ENCODE data around the gene PPIL3. TPM values are rescaled to one million over a fixed set of nuclear protein-coding genes. Genes with fewer than 3 reads are reported as not detected.

Gene PPIL3
- total and polyA plus RNA-seq, 2 donors (not counting 3 experiments of a cell fraction or from before 2014, with no cell fraction given): 25.0 to 27.1 TPM

DNA sequence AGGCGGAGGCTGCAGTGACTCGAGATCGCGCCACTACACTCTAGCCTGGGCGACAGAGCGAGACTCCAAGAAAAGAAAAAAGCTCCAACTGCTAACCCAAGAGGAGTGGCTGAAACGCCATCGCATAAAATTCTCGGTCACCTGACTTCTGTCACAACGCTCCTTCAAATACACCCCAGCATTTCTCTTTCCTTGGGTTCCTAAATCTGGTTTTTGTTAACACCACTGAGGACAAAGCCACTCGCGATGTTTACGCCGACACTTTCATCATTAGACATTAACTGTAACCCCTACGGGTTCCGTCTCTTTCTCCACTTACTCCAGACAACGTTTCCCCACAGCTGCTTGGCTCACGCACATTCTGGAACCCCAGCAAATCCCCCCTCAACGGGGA is 25.1 kb downstream of the PPIL3 start:
- Histone ChIP-seq H3K79me2 (ENCODE audit: control insufficient read depth, insufficient read depth, low read length) (peaks cover 56% of the 10 kb centered on the region), H3K9me1 (replicated peaks; ENCODE audit: control insufficient read depth, extremely low read depth, insufficient read depth, low read length) (no peaks in the 10 kb centered on the region), H3K4me1 (ENCODE audit: control insufficient read depth, extremely low read depth, insufficient read depth, low read length) (peaks cover 26% of the 10 kb centered on the region), H3K27me3 (ENCODE audit: control insufficient read depth in 2 of 2, insufficient read depth in 2 of 2, low read length in 2 of 2) (no peaks in the 10 kb centered on the region), H3K9ac (replicated peaks; ENCODE audit: extremely low read depth, insufficient read depth, low read length) (peak overlapping the region; percentile 100), H3K9me3 (replicated peaks; ENCODE audit: control insufficient read depth, insufficient read depth, low read length) (no peaks in the 10 kb centered on the region), H3K4me2 (ENCODE audit: insufficient read depth, low read length) (peak overlapping the region; percentile 99), H3K27ac (ENCODE audit: insufficient read depth, low read depth, low read length) (peak overlapping the region; percentile 88), H3K4me3 (replicated peaks in 1 of 3; ENCODE audit: insufficient read depth in 1 of 3, low read depth in 1 of 3, low read length in 3 of 3) (peak overlapping the region; percentile 90 to 99 (median 91)), H3K36me3 (ENCODE audit: control insufficient read depth in 2 of 2, extremely low read depth in 1 of 2, insufficient read depth in 2 of 2, low read length in 2 of 2) (peaks cover 5 to 7% of the 10 kb centered on the region in 2 experiments), H2AFZ (ENCODE audit: low read depth, low read length) (no peak overlapping the region), H4K20me1 (replicated peaks; ENCODE audit: control insufficient read depth, extremely low read depth, insufficient read depth, low read length) (peaks cover 14% of the 10 kb centered on the region)
- no peak for DNase-seq (ENCODE audit: low read depth, low spot score)
- peak; percentile 63 for FAIRE-seq
- dilution Hi-C loops (cut with MboI; ENCODE audit: extremely low pct_ligation_motif_present, low sequenced_read_pairs) (no loop called here), intact Hi-C loops (cut with micrococcal nuclease) (loop anchor here (1.0 to 5.0 kb wide), 6 partner anchors 26 to 150 kb away; partner anchors contain the start of genes BZW1, NIF3L1 and PPIL3)
- ChIA-PET POLR2A (interaction anchor here (1.1 to 2.0 kb wide), 3 partner anchors 26 to 319 kb away, joined by 4 to 11 read pairs (median 6); partner anchors contain the start of genes CASP10, NIF3L1 and PPIL3), CTCF (interaction anchor here (1.0 to 1.4 kb wide), 4 partner anchors 11 to 205 kb away, joined by 3 to 6 read pairs (median 4); partner anchors contain the start of genes NIF3L1 and PPIL3)
- BruUV-seq (replicated peaks): no TSS peak
- TF ChIP-seq POLR2A (IDR thresholded peaks at IDR 0.05; ENCODE audit: low read depth, low read length) (peak; percentile 17), FOS (IDR thresholded peaks at IDR 0.05; ENCODE audit: borderline replicate concordance, insufficient read depth, low read length) (no peak)

DNA sequence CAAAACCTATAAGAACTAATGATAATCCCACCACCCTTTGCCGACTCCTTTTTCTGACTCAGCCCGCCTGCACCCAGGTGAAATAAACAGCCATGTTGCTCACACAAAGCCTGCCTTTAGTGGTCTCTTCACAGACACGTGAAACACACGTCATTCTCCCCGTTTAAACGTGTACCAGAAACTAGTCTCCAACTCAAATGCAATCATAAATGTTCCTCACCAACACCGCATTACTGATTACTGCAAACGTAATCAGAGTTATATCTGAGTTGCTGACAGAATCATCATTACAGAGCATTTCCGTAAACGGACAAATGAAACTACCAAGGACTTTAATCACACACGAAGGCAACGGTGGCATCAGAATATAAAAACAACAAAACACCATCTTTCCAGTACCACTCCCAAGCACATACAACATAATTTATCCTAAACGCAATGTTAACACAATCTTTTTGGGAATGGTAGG is 26.3 kb downstream of the PPIL3 start:
- DNase-seq (ENCODE audit: low read depth, low spot score): peak; percentile 73
- TF ChIP-seq GATA2 (IDR thresholded peaks at IDR 0.05; ENCODE audit: insufficient read depth, insufficient read length, low read depth, low read length) (peak; percentile 15), FOS (IDR thresholded peaks at IDR 0.05; ENCODE audit: borderline replicate concordance, insufficient read depth, low read length) (no peak)
- Histone ChIP-seq H3K4me1 (ENCODE audit: control insufficient read depth, extremely low read depth, insufficient read depth, low read length) (peaks cover 26% of the 10 kb centered on the region), H3K9me1 (replicated peaks; ENCODE audit: control insufficient read depth, extremely low read depth, insufficient read depth, low read length) (no peaks in the 10 kb centered on the region), H3K4me3 (replicated peaks in 1 of 3; ENCODE audit: insufficient read depth in 1 of 3, low read depth in 1 of 3, low read length in 3 of 3) (peak overlapping the region; percentile 90 to 99 (median 91)), H3K79me2 (ENCODE audit: control insufficient read depth, insufficient read depth, low read length) (peaks cover 68% of the 10 kb centered on the region), H3K9ac (replicated peaks; ENCODE audit: extremely low read depth, insufficient read depth, low read length) (peak overlapping the region; percentile 100), H3K9me3 (replicated peaks; ENCODE audit: control insufficient read depth, insufficient read depth, low read length) (no peaks in the 10 kb centered on the region), H2AFZ (ENCODE audit: low read depth, low read length) (no peak overlapping the region), H3K4me2 (ENCODE audit: insufficient read depth, low read length) (peak overlapping the region; percentile 99), H3K27ac (ENCODE audit: insufficient read depth, low read depth, low read length) (peak overlapping the region; percentile 88), H4K20me1 (replicated peaks; ENCODE audit: control insufficient read depth, extremely low read depth, insufficient read depth, low read length) (peaks cover 14% of the 10 kb centered on the region), H3K27me3 (ENCODE audit: control insufficient read depth in 2 of 2, insufficient read depth in 2 of 2, low read length in 2 of 2) (no peaks in the 10 kb centered on the region), H3K36me3 (ENCODE audit: control insufficient read depth in 2 of 2, extremely low read depth in 1 of 2, insufficient read depth in 2 of 2, low read length in 2 of 2) (peaks cover 15 to 16% of the 10 kb centered on the region in 2 experiments)
- ChIA-PET CTCF (no interaction called here), POLR2A (no interaction called here)
- dilution Hi-C loops (cut with MboI; ENCODE audit: extremely low pct_ligation_motif_present, low sequenced_read_pairs): no loop called here
- no TSS peak for BruUV-seq (replicated peaks)
- FAIRE-seq: peak; percentile 28
- intact Hi-C loops (cut with micrococcal nuclease): loop anchor here (5.0 kb wide), 1 partner anchor 95 kb away; no protein-coding TSS in a partner anchor
